ENCODE data around the gene RASSF6. TPM values are rescaled to one million over a fixed set of nuclear protein-coding genes. Genes with fewer than 3 reads are reported as not detected.
"Not testable (repeated sequence)": the region's sequence is repeated elsewhere in the genome, so short reads cannot be mapped to it uniquely, and the experiment has no call there.

Gene RASSF6
- total RNA-seq, 2 donors from 2014 or later: 6.2 to 17.5 TPM

DNA sequence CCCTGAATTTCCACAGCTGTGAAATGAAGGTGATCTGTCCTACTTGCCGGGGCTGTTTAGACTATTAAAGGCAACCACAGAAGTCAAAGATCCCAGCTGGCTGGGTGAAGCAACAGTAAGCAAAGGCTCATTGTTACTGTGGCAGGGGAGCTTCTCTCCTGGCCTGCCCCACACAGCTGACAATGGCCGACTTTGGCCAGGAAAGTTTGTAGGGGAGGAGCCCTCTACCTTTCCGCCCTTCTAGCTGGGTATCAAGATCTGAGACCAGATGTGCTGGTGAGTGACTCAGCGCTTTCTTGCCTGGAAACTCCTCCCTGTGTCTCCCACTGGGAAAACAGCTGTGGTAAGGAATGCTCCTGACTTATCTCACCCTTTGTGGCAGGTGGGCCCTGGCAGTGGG is 21.1 kb downstream of the RASSF6 start:
- TF ChIP-seq, protein P1, sequence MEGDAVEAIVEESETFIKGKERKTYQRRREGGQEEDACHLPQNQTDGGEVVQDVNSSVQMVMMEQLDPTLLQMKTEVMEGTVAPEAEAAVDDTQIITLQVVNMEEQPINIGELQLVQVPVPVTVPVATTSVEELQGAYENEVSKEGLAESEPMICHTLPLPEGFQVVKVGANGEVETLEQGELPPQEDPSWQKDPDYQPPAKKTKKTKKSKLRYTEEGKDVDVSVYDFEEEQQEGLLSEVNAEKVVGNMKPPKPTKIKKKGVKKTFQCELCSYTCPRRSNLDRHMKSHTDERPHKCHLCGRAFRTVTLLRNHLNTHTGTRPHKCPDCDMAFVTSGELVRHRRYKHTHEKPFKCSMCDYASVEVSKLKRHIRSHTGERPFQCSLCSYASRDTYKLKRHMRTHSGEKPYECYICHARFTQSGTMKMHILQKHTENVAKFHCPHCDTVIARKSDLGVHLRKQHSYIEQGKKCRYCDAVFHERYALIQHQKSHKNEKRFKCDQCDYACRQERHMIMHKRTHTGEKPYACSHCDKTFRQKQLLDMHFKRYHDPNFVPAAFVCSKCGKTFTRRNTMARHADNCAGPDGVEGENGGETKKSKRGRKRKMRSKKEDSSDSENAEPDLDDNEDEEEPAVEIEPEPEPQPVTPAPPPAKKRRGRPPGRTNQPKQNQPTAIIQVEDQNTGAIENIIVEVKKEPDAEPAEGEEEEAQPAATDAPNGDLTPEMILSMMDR (IDR thresholded peaks at IDR 0.05): no peak
- no peak for TF ChIP-seq POLR2AphosphoS5 (IDR thresholded peaks at IDR 0.05)
- Histone ChIP-seq H3K4me1 (replicated peaks) (peaks cover 4% of the 10 kb centered on the region), H3K9me3 (no peaks in the 10 kb centered on the region), H3K36me3 (no peaks in the 10 kb centered on the region), H3K27ac (peak overlapping the region; percentile 14 to 17), H3K4me3 (no peak overlapping the region), H3K27me3 (replicated peaks; ENCODE audit: insufficient read depth) (no peaks in the 10 kb centered on the region)
- intact Hi-C loops (cut with DNase I): no loop called here
- no peak for DNase-seq (ENCODE audit: low spot score)
- WGBS: 56% methylated on average over 3 of the region's 4 CpGs

DNA sequence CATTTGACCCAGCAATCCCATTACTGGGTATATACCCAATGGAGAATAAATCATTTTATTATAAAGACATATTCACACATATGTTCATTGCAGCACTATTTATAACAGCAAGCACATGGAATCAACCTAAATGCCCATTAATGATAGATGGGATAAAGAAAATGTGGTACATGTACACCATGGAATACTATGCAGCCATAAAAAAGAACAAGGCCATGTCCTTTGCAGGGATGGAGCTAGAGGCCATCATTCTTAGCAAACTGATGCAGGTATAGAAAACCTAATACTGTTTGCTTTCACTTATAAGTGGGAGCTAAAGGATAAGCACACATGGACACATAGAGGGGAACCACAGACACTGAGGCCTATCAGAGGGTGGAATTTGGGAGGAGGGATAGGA is 22.6 kb downstream of the RASSF6 start:
- Histone ChIP-seq H3K4me1 (replicated peaks) (no peaks in the 10 kb centered on the region), H3K36me3 (no peaks in the 10 kb centered on the region), H3K27me3 (replicated peaks; ENCODE audit: insufficient read depth) (no peaks in the 10 kb centered on the region), H3K4me3 (no peak overlapping the region), H3K27ac (no peak overlapping the region), H3K9me3 (no peaks in the 10 kb centered on the region)
- intact Hi-C loops (cut with DNase I): no loop called here
- DNase-seq (ENCODE audit: low spot score): no peak
- TF ChIP-seq POLR2AphosphoS5 (IDR thresholded peaks at IDR 0.05): no peak
- TF ChIP-seq, protein P1 (IDR thresholded peaks at IDR 0.05): no peak
- TF ChIP-seq POLR2A (IDR thresholded peaks at IDR 0.05): no peak

DNA sequence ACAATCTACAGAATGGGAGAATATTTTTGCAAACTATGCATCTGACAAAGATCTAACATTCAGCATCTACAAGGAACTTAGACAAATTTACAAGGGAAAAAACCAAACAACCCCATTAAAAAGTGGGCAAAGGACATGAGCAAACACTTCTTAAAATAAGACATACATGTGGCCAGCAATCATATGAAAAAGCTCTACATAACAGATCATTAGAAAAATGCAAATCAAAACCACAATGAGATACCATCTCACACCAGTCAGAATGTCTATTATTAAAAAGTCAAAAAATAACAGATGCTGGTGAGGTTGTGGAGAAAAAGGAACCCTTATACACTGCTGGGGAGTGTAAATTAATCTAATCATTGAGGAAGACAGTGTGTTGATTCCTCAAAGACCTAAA is 23.1 kb downstream of the RASSF6 start:
- H3K4me1 ChIP-seq (replicated peaks); H3K4me3 ChIP-seq; H3K9me3 ChIP-seq; H3K27ac ChIP-seq; DNase-seq (ENCODE audit: low spot score); H3K36me3 ChIP-seq; H3K27me3 ChIP-seq (replicated peaks; ENCODE audit: insufficient read depth); intact Hi-C loops (cut with DNase I): not testable (repeated sequence)

DNA sequence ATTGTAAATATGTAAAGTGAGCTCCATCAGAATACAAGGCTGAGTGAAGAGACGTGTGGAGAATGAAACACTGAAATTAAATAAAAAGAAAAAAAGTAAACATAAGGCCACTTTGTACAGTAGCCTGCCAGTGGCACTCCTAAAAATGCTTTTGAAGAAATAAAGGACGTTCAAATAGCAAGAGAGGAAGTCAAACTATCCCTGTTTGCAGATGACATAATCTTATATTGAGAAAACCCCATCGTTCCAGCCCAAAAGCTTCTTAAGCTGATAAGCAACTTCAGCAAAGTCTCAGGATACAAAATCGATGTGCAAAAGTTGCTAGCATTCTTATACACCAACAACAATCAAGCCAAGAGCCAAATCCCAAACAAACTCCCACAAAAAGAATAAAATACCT is 24.2 kb downstream of the RASSF6 start:
- H3K27ac ChIP-seq: no peak overlapping the region
- WGBS: 28% methylated on average over 4 of the region's 4 CpGs
- no peaks in the 10 kb centered on the region for H3K4me1 ChIP-seq (replicated peaks)
- no peaks in the 10 kb centered on the region for H3K36me3 ChIP-seq
- H3K9me3 ChIP-seq: no peaks in the 10 kb centered on the region
- intact Hi-C loops (cut with DNase I): no loop called here
- no peaks in the 10 kb centered on the region for H3K27me3 ChIP-seq (replicated peaks; ENCODE audit: insufficient read depth)
- TF ChIP-seq POLR2AphosphoS5 (IDR thresholded peaks at IDR 0.05) (no peak), POLR2A (IDR thresholded peaks at IDR 0.05) (no peak)
- TF ChIP-seq, protein P1 (IDR thresholded peaks at IDR 0.05): no peak
- H3K4me3 ChIP-seq: no peak overlapping the region
- DNase-seq (ENCODE audit: low spot score): no peak

- no peak for TF ChIP-seq POLR2AphosphoS5 (IDR thresholded peaks at IDR 0.05)
- TF ChIP-seq, protein P1 (IDR thresholded peaks at IDR 0.05): peak in 3 of 4 experiments; percentile 48 to 62 (median 60)
Observed at GRCh38 chr4:73593631-73594241, 26.5 kb downstream of the RASSF6 start.

More at GRCh38 chr4:73593631-73594241, 26.5 kb downstream of the RASSF6 start:
- Histone ChIP-seq H3K27ac (no peak overlapping the region), H3K4me3 (no peak overlapping the region), H3K9me3 (no peaks in the 10 kb centered on the region), H3K27me3 (replicated peaks; ENCODE audit: insufficient read depth) (no peaks in the 10 kb centered on the region), H3K36me3 (no peaks in the 10 kb centered on the region), H3K4me1 (replicated peaks) (no peaks in the 10 kb centered on the region)
- intact Hi-C loops (cut with DNase I): loop anchor here (5.0 kb wide), 1 partner anchor 59 kb away; no protein-coding TSS in a partner anchor
- no peak for DNase-seq (ENCODE audit: low spot score)
- WGBS: 85% methylated on average over 6 of the region's 6 CpGs
